Fibroblast of lung (primary cell): ENCODE measurements around the gene PKN1. TPM values are rescaled to one million over a fixed set of nuclear protein-coding genes. Genes with fewer than 3 reads are reported as not detected.

Source experiments
- DNase-seq, 2 donors: peaks; one replicate each; pipeline versions ENCODE4 v3.0.0 to v3.0.0-alpha.2; 2010; ENCODE audit warnings: low read depth in 2 of 2
- H2AFZ ChIP-seq: 2 replicates; pipeline ENCODE4 v1.5.1; 2012; ENCODE audit warnings: low read length, control low read depth, inconsistent platforms
- H3K27ac ChIP-seq: 2 replicates; pipeline ENCODE4 v1.5.1; 2011; ENCODE audit warnings: low read length, control low read depth; ENCODE audit not compliant: insufficient read depth
- H3K27me3 ChIP-seq: 2 replicates; pipeline ENCODE4 v1.5.1; 2011; ENCODE audit warnings: mild to moderate bottlenecking, low read length; ENCODE audit not compliant: control insufficient read depth, insufficient read depth
- H3K36me3 ChIP-seq: 2 replicates; pipeline ENCODE4 v1.5.1; 2011; ENCODE audit warnings: low read length; ENCODE audit not compliant: control insufficient read depth, insufficient read depth
- H3K4me1 ChIP-seq: 2 replicates; pipeline ENCODE4 v1.5.1; 2011; ENCODE audit warnings: low read length; ENCODE audit not compliant: control insufficient read depth, insufficient read depth; ENCODE audit errors: extremely low read depth
- H3K4me2 ChIP-seq: 2 replicates; pipeline ENCODE4 v1.5.1; 2011; ENCODE audit warnings: low read length, control low read depth; ENCODE audit not compliant: insufficient read depth; ENCODE audit errors: extremely low read depth
- H3K4me3 ChIP-seq, 4 experiments: fragments of 200-600 bp in 1 of 4; sonication (generic) in 1 of 4; replicated peaks in 1 of 4; 2 replicates each; pipeline ENCODE4 v1.5.1; 2011 to 2016; ENCODE audit warnings: low read length in 4 of 4, low read depth in 3 of 4, mild to moderate bottlenecking in 3 of 4, control low read depth in 2 of 4, inconsistent platforms in 1 of 4, mixed read lengths in 1 of 4; ENCODE audit not compliant: insufficient read depth in 1 of 4; ENCODE audit errors: control extremely low read depth in 1 of 4
- H3K79me2 ChIP-seq: 2 replicates; pipeline ENCODE4 v1.5.1; 2012; ENCODE audit warnings: mild to moderate bottlenecking, low read length, inconsistent platforms; ENCODE audit not compliant: control insufficient read depth, insufficient read depth
- H3K9ac ChIP-seq: 2 replicates; pipeline ENCODE4 v1.5.1; 2011; ENCODE audit warnings: mild to moderate bottlenecking, low read length, control low read depth; ENCODE audit not compliant: insufficient read depth
- H3K9me3 ChIP-seq: 2 replicates; pipeline ENCODE4 v1.5.1; 2012; ENCODE audit warnings: low read depth, low read length; ENCODE audit not compliant: control insufficient read depth, insufficient read depth
- H4K20me1 ChIP-seq: 2 replicates; pipeline ENCODE4 v1.5.1; 2011; ENCODE audit warnings: low read length; ENCODE audit not compliant: control insufficient read depth, insufficient read depth; ENCODE audit errors: extremely low read depth
- CTCF ChIP-seq, 2 donors: IDR thresholded peaks in 1 of 2; conservative IDR thresholded peaks in 1 of 2; 1 replicate in 1 of 2; 2 replicates in 1 of 2; pipeline ENCODE4 v1.5.1; 2011 to 2012; ENCODE audit warnings: low read length in 2 of 2, control low read depth in 1 of 2, inconsistent platforms in 1 of 2, low read depth in 1 of 2, mild to moderate bottlenecking in 1 of 2
- EZH2 ChIP-seq: IDR thresholded peaks from 2 replicates; pipeline ENCODE4 v1.5.1; 2012; ENCODE audit warnings: low read length, control low read depth, mild to moderate bottlenecking; ENCODE audit errors: missing control alignments
- polyA plus RNA-seq, 2 donors: library from polyadenylated mRNA; depleted of rRNA in 1 of 2; stranded (reverse) in 1 of 2; unstranded in 1 of 2; fragments of >200 nt; gene quantifications; 2 replicates each; pipeline ENCODE4 v1.2.1, GENCODE V29; 2011 to 2012; ENCODE audit warnings: missing spikeins in 1 of 2
- total RNA-seq: library from RNA; depleted of rRNA; stranded (reverse); fragments of >200 nt; gene quantifications from 2 replicates; pipeline ENCODE4 v1.2.1, GENCODE V29; 2014

Gene PKN1
- total and polyA plus RNA-seq, 2 donors (not counting 1 experiment from before 2014, with no cell fraction given) = 43.2 to 141 TPM

- Histone ChIP-seq H3K9me3 (no peaks in the 10 kb centered on the region), H3K36me3 (peaks cover 4% of the 10 kb centered on the region), H3K4me3 (peak overlapping the region; percentile 66 to 87 (median 76)), H3K9ac (peak overlapping the region; percentile 62), H3K79me2 (peaks cover 27% of the 10 kb centered on the region), H4K20me1 (no peaks in the 10 kb centered on the region), H3K4me1 (peaks cover 10% of the 10 kb centered on the region), H3K27ac (peak overlapping the region; percentile 67), H3K27me3 (no peaks in the 10 kb centered on the region), H2AFZ (no peak overlapping the region), H3K4me2 (peak overlapping the region; percentile 71)
- no peak for DNase-seq
- TF ChIP-seq CTCF (conservative IDR thresholded peaks at IDR 0.05 in 1 of 2, IDR thresholded peaks at IDR 0.05 in 1 of 2; ENCODE audit: low read depth in 1 of 2, low read length in 2 of 2) (no peak), EZH2 (no peak)
These were observed 62.0 kb downstream of the PKN1 start for GRCh38 chr19:14494910-14495671.

GRCh38 chr19:14495672-14496028 lies 62.5 kb downstream of the PKN1 start:
- peak overlapping the region; percentile 71 for H3K4me2 ChIP-seq
- DNase-seq = no peak
- peaks cover 10% of the 10 kb centered on the region for H3K4me1 ChIP-seq
- H3K9me3 ChIP-seq = no peaks in the 10 kb centered on the region
- TF ChIP-seq CTCF (conservative IDR thresholded peaks at IDR 0.05 in 1 of 2, IDR thresholded peaks at IDR 0.05 in 1 of 2; ENCODE audit: low read depth in 1 of 2, low read length in 2 of 2) = no peak
- TF ChIP-seq EZH2 = no peak
- H4K20me1 ChIP-seq = no peaks in the 10 kb centered on the region
- peaks cover 27% of the 10 kb centered on the region for H3K79me2 ChIP-seq
- H3K27me3 ChIP-seq = no peaks in the 10 kb centered on the region
- peaks cover 4% of the 10 kb centered on the region for H3K36me3 ChIP-seq
- H3K27ac ChIP-seq = peak overlapping the region; percentile 67
- H3K4me3 ChIP-seq = peak overlapping the region; percentile 66 to 87 (median 76)
- H3K9ac ChIP-seq = peak overlapping the region; percentile 62
- no peak overlapping the region for H2AFZ ChIP-seq

- peak within 1 kb of the TSS; percentile 66 to 87 (median 76) for H3K4me3 ChIP-seq
These were observed 63.1 kb downstream of the PKN1 start, which contains the start of gene GIPC1 for GRCh38 chr19:14496029-14496833. Gene GIPC1 (minus strand): TSS chr19:14496127. CDS start chr19:14482976, 13,151 bp downstream.

More at GRCh38 chr19:14496029-14496833, 63.1 kb downstream of the PKN1 start, which contains the start of gene GIPC1:
- Histone ChIP-seq H2AFZ (peak within 1 kb of the TSS; percentile 65), H3K4me1 (peaks cover 10% of the 10 kb centered on the region), H3K36me3 (peaks cover 4% of the 10 kb centered on the region), H3K27me3 (no peaks in the 10 kb centered on the region), H3K9ac (peak within 1 kb of the TSS; percentile 62), H3K9me3 (no peaks in the 10 kb centered on the region), H3K4me2 (peak within 1 kb of the TSS; percentile 87), H3K79me2 (peaks cover 27% of the 10 kb centered on the region), H4K20me1 (no peaks in the 10 kb centered on the region), H3K27ac (peak within 1 kb of the TSS; percentile 67)
- DNase-seq = peak; percentile 99 to 100
- TF ChIP-seq EZH2 (no peak), CTCF (conservative IDR thresholded peaks at IDR 0.05 in 1 of 2, IDR thresholded peaks at IDR 0.05 in 1 of 2; ENCODE audit: low read depth in 1 of 2, low read length in 2 of 2) (no peak)
